Endothelial cell of umbilical vein (primary cell): ENCODE measurements around the gene GPR160. TPM values are rescaled to one million over a fixed set of nuclear protein-coding genes. Genes with fewer than 3 reads are reported as not detected.

ENCODE experiments used
- BruUV-seq: library from RNA; stranded (reverse); fragments of 400-500 nt; replicated peaks from 2 replicates; lab custom pipeline; 2021; lab: Mats Ljungman, UMichigan
- CTCF ChIA-PET: fragments of 300-600, 350-600 bp; sonication (Branson Sonifier 250); formaldehyde crosslinking; loops from one replicate; lab custom pipeline; 2021; ENCODE audit warnings: antibody characterized with exemption, inconsistent platforms; lab: Charles Lee
- POLR2A ChIA-PET: fragments of 300-600, 350-600 bp; sonication (Branson Sonifier 250); formaldehyde crosslinking; loops from one replicate; lab custom pipeline; 2021; ENCODE audit warnings: antibody characterized with exemption, inconsistent platforms; lab: Charles Lee
- DNase-seq: peaks from one replicate; pipeline ENCODE4 v3.0.0-alpha.2; 2011; ENCODE audit warnings: low read depth, low spot score
- FAIRE-seq: peaks from 2 replicates; lab custom pipeline; 2011; peaks lifted over from hg19 to GRCh38; lab: Jason Lieb, UNC
- H2AFZ ChIP-seq: 2 replicates; pipeline ENCODE4 v1.6.0; 2012; ENCODE audit warnings: low read depth, low read length, control low read depth, inconsistent platforms
- H3K27ac ChIP-seq: 2 replicates; pipeline ENCODE4 v1.5.1; 2011; ENCODE audit warnings: low read depth, mild to moderate bottlenecking, control low read depth, low read length, moderate library complexity; ENCODE audit not compliant: insufficient read depth
- H3K27me3 ChIP-seq, 2 experiments: 2 replicates each; pipeline versions ENCODE4 v1.6.0 to v1.6.1; 2011; ENCODE audit warnings: low read length in 2 of 2, mixed read lengths in 1 of 2; ENCODE audit not compliant: control insufficient read depth in 2 of 2, insufficient read depth in 2 of 2
- H3K36me3 ChIP-seq, 2 experiments: 2 replicates in 1 of 2; 3 replicates in 1 of 2; pipeline ENCODE4 v1.5.1; 2011; ENCODE audit warnings: low read length in 2 of 2, mild to moderate bottlenecking in 1 of 2, moderate library complexity in 1 of 2; ENCODE audit not compliant: control insufficient read depth in 2 of 2, insufficient read depth in 2 of 2; ENCODE audit errors: extremely low read depth in 1 of 2
- H3K4me1 ChIP-seq: 3 replicates; pipeline ENCODE4 v1.5.1; 2011; ENCODE audit warnings: mild to moderate bottlenecking, low read length; ENCODE audit not compliant: control insufficient read depth, insufficient read depth; ENCODE audit errors: extremely low read depth
- H3K4me2 ChIP-seq: 2 replicates; pipeline ENCODE4 v1.6.1; 2011; ENCODE audit warnings: low read length, control low read depth, mixed read lengths; ENCODE audit not compliant: insufficient read depth
- H3K4me3 ChIP-seq, 3 experiments: fragments of 200-600 bp in 1 of 3; sonication (generic), shearing (Covaris generic) in 1 of 3; replicated peaks in 1 of 3; 2 replicates each; pipeline ENCODE4 v1.5.1; 2011 to 2016; ENCODE audit warnings: control low read depth in 3 of 3, low read length in 3 of 3, mild to moderate bottlenecking in 2 of 3, inconsistent platforms in 1 of 3, low read depth in 1 of 3, moderate library complexity in 1 of 3; ENCODE audit not compliant: insufficient read depth in 1 of 3
- H3K79me2 ChIP-seq: 2 replicates; pipeline ENCODE4 v1.6.0; 2012; ENCODE audit warnings: low read length, inconsistent platforms; ENCODE audit not compliant: control insufficient read depth, insufficient read depth
- H3K9ac ChIP-seq: replicated peaks from 2 replicates; pipeline ENCODE3; 2011; ENCODE audit warnings: low read length, control low read depth; ENCODE audit not compliant: insufficient read depth; ENCODE audit errors: extremely low read depth
- H3K9me1 ChIP-seq: replicated peaks from 3 replicates; pipeline ENCODE4 v1.6.0; 2011; ENCODE audit warnings: mild to moderate bottlenecking, low read length; ENCODE audit not compliant: control insufficient read depth, insufficient read depth; ENCODE audit errors: extremely low read depth
- H3K9me3 ChIP-seq: replicated peaks from 2 replicates; pipeline ENCODE4 v1.5.1; 2012; ENCODE audit warnings: low read length, inconsistent platforms; ENCODE audit not compliant: control insufficient read depth, insufficient read depth
- H4K20me1 ChIP-seq: replicated peaks from 2 replicates; pipeline ENCODE3; 2011; ENCODE audit warnings: mild to moderate bottlenecking, low read length; ENCODE audit not compliant: control insufficient read depth, insufficient read depth; ENCODE audit errors: extremely low read depth
- EZH2 ChIP-seq: IDR thresholded peaks from 2 replicates; pipeline ENCODE4 v1.6.1; 2012; ENCODE audit warnings: borderline replicate concordance, low read depth, mild to moderate bottlenecking, moderate library complexity, low read length, inconsistent platforms; ENCODE audit not compliant: severe bottlenecking
- FOS ChIP-seq: IDR thresholded peaks from 2 replicates; pipeline ENCODE4 v1.6.1; 2011; ENCODE audit warnings: mild to moderate bottlenecking, low read length, moderate library complexity, borderline replicate concordance; ENCODE audit not compliant: insufficient read depth
- GATA2 ChIP-seq: IDR thresholded peaks from 2 replicates; pipeline ENCODE4 v1.7.0; 2011; ENCODE audit warnings: low read depth, mild to moderate bottlenecking, moderate library complexity, mixed read lengths, low read length; ENCODE audit not compliant: insufficient read length, insufficient read depth
- JUN ChIP-seq: IDR thresholded peaks from 2 replicates; pipeline ENCODE4 v1.6.1; 2011; ENCODE audit warnings: borderline replicate concordance, low read depth; ENCODE audit not compliant: insufficient read length, insufficient read depth
- MYC ChIP-seq: IDR thresholded peaks from one replicate; pipeline ENCODE4 v1.6.1; 2011; ENCODE audit warnings: mild to moderate bottlenecking, low read depth, low read length
- POLR2A ChIP-seq: IDR thresholded peaks from 2 replicates; pipeline ENCODE4 v1.6.1; 2012; ENCODE audit warnings: low read depth, mild to moderate bottlenecking, control low read depth, low read length
- POLR2AphosphoS5 ChIP-seq: IDR thresholded peaks from 2 replicates; pipeline ENCODE4 v1.6.1; 2012; ENCODE audit warnings: low read depth, mild to moderate bottlenecking, control low read depth, low read length, moderate library complexity; ENCODE audit not compliant: insufficient read depth
- dilution Hi-C: fragments of 300-500 bp; cut with MboI; formaldehyde crosslinking; loops from one replicate; pipeline ENCODE4 v1.15.0; 2019; ENCODE audit warnings: low sequenced_read_pairs; ENCODE audit not compliant: extremely low pct_ligation_motif_present
- intact Hi-C: fragments of 100-400 bp; cut with micrococcal nuclease; formaldehyde crosslinking; loops from one replicate; pipeline ENCODE4 v1.10.0; 2022
- polyA plus RNA-seq, 4 experiments: library from polyadenylated mRNA; depleted of rRNA in 3 of 4; stranded (reverse) in 3 of 4; unstranded in 1 of 4; fragments of >200 nt; gene quantifications; 2 replicates each; pipeline versions ENCODE4 v1.2.1 to v1.2.3, GENCODE V29; 2011 to 2012; ENCODE audit warnings: missing spikeins in 1 of 4
- total RNA-seq: library from RNA; stranded (reverse); gene quantifications from 2 replicates; pipeline ENCODE4 v1.2.3, GENCODE V29; 2021
- TF ChIP-seq, protein P1 (sequence below): IDR thresholded peaks from 2 replicates; pipeline ENCODE4 v1.6.1; 2011; ENCODE audit not compliant: insufficient read depth, insufficient read length
- TF ChIP-seq, protein P2 (sequence below), 2 donors: IDR thresholded peaks; 1 replicate in 1 of 2; 2 replicates in 1 of 2; pipeline ENCODE4 v1.5.1; 2011; ENCODE audit warnings: low read length in 2 of 2, mild to moderate bottlenecking in 2 of 2, moderate library complexity in 2 of 2, control low read depth in 1 of 2, inconsistent platforms in 1 of 2, low read depth in 1 of 2; ENCODE audit not compliant: insufficient read depth in 1 of 2; ENCODE audit errors: extremely low read depth in 1 of 2

The GPR160 gene
- total and polyA plus RNA-seq, 2 donors (not counting 3 experiments of a cell fraction or from before 2014, with no cell fraction given) = 0.39 to 1.3 TPM

DNA sequence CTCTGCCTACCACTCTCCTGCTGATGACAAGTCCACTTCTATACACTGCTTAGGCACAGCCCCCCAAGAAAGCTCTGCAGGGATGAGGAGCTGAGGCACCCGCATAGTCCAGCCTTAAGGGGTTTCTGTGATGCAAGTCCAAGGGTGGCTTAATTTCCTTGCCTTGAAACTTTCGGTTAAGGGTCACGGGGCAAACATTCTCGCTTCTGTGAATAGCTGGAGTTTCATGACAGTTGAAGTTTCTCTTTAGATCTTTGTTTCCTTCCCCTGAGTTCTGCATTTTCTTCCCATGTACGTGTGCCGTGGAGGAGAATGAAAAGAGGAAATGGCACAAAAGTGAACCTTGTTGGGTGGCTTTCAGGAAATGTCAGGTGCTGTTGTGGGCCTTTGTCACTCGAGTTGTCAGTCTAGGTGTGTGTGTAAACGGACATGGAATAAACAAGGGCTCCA lies 7.0 kb downstream of the GPR160 start:
- H3K9me1 ChIP-seq = no peaks in the 10 kb centered on the region
- peaks cover 13 to 16% of the 10 kb centered on the region in 2 experiments for H3K27me3 ChIP-seq
- H3K36me3 ChIP-seq = no peaks in the 10 kb centered on the region
- DNase-seq = no peak
- no TSS peak for BruUV-seq
- no peak overlapping the region for H2AFZ ChIP-seq
- dilution Hi-C loops = no loop called here
- no peaks in the 10 kb centered on the region for H3K79me2 ChIP-seq
- H4K20me1 ChIP-seq = no peaks in the 10 kb centered on the region
- H3K9me3 ChIP-seq = no peaks in the 10 kb centered on the region
- H3K9ac ChIP-seq = no peak overlapping the region
- no peak overlapping the region for H3K27ac ChIP-seq
- POLR2A ChIA-PET = no interaction called here
- H3K4me2 ChIP-seq = no peak overlapping the region
- H3K4me3 ChIP-seq = no peak overlapping the region
- peaks cover 4% of the 10 kb centered on the region for H3K4me1 ChIP-seq
- intact Hi-C loops = no loop called here
- CTCF ChIA-PET = interaction anchor here (0.8 kb wide), 1 partner anchor 10 kb away, joined by 4 read pairs; no protein-coding TSS in a partner anchor
- no peak for FAIRE-seq
- TF ChIP-seq JUN (no peak), MYC (no peak), GATA2 (no peak)
- TF ChIP-seq, protein P1, sequence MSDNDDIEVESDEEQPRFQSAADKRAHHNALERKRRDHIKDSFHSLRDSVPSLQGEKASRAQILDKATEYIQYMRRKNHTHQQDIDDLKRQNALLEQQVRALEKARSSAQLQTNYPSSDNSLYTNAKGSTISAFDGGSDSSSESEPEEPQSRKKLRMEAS = no peak

GRCh38 chr3:170046269-170047132 lies 8.7 kb downstream of the GPR160 start:
- ChIA-PET CTCF (interaction anchor here (0.9 to 1.3 kb wide), 3 partner anchors 8 to 165 kb away, joined by 3 to 4 read pairs (median 4); partner anchors contain the start of gene GPR160), POLR2A (interaction anchor here (0.6 kb wide), 1 partner anchor 804 kb away, joined by 3 read pairs; no protein-coding TSS in a partner anchor)
- BruUV-seq = no TSS peak
- no peak overlapping the region for H3K4me3 ChIP-seq
- dilution Hi-C loops = no loop called here
- FAIRE-seq (no peak), DNase-seq (no peak)
- H3K27ac ChIP-seq = no peak overlapping the region
- H2AFZ ChIP-seq = no peak overlapping the region
- intact Hi-C loops = no loop called here
- H3K4me2 ChIP-seq = no peak overlapping the region
- no peaks in the 10 kb centered on the region for H3K79me2 ChIP-seq
- H3K27me3 ChIP-seq = peaks cover 4 to 5% of the 10 kb centered on the region in 2 experiments
- no peaks in the 10 kb centered on the region for H4K20me1 ChIP-seq
- no peak overlapping the region for H3K9ac ChIP-seq
- peaks cover 5% of the 10 kb centered on the region for H3K4me1 ChIP-seq
- no peaks in the 10 kb centered on the region for H3K9me1 ChIP-seq
- TF ChIP-seq, protein P2, sequence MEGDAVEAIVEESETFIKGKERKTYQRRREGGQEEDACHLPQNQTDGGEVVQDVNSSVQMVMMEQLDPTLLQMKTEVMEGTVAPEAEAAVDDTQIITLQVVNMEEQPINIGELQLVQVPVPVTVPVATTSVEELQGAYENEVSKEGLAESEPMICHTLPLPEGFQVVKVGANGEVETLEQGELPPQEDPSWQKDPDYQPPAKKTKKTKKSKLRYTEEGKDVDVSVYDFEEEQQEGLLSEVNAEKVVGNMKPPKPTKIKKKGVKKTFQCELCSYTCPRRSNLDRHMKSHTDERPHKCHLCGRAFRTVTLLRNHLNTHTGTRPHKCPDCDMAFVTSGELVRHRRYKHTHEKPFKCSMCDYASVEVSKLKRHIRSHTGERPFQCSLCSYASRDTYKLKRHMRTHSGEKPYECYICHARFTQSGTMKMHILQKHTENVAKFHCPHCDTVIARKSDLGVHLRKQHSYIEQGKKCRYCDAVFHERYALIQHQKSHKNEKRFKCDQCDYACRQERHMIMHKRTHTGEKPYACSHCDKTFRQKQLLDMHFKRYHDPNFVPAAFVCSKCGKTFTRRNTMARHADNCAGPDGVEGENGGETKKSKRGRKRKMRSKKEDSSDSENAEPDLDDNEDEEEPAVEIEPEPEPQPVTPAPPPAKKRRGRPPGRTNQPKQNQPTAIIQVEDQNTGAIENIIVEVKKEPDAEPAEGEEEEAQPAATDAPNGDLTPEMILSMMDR (IDR thresholded peaks at IDR 0.05; ENCODE audit: extremely low read depth in 1 of 2, insufficient read depth in 1 of 2, low read depth in 1 of 2, low read length in 2 of 2) = no peak
- no peak for TF ChIP-seq GATA2
- TF ChIP-seq, protein P1 = no peak
- TF ChIP-seq FOS = no peak
- no peak for TF ChIP-seq POLR2AphosphoS5
- no peak for TF ChIP-seq POLR2A
- TF ChIP-seq JUN = no peak
- no peak for TF ChIP-seq EZH2
- no peak for TF ChIP-seq MYC
- H3K9me3 ChIP-seq = no peaks in the 10 kb centered on the region
- no peaks in the 10 kb centered on the region for H3K36me3 ChIP-seq
